ENCODE results near the gene MAN2A1. TPM values are rescaled to one million over a fixed set of nuclear protein-coding genes. Genes with fewer than 3 reads are reported as not detected.

The MAN2A1 gene
- polyA plus RNA-seq, 3 donors, result 17.0 to 23.0 (median 20.1) TPM

DNA sequence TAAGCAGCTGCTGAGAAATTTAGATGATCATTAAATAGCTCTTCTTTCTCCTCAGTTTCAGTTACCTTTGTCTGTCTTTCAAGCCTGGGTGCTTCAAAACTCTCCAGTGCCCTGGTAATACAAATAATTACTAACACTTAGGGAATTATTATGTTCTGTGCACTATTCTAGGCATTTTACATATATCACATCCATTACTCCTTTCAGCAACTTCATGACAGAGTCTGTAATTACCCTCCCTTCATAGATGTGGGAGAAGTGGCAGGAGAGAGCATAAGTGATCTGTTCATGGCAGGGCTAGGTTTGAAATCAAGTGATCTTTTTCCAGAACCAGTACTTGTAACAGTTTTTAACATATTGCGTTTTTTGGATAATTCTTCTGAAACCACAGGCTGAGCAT, 32.0 kb downstream of the MAN2A1 start:
- H3K4me3 ChIP-seq (replicated peaks in 1 of 3; ENCODE audit: low read depth in 2 of 3, low read length in 3 of 3), result no peak overlapping the region
- peaks cover 32% of the 10 kb centered on the region for H4K20me1 ChIP-seq (ENCODE audit: insufficient read depth, low read length)
- no CpG with 5 or more reads among the region's 1 CpG for WGBS (ENCODE audit: insufficient coverage)
- H3K27me3 ChIP-seq (ENCODE audit: control insufficient read depth in 2 of 2, insufficient read depth in 2 of 2, low read length in 2 of 2), result no peaks in the 10 kb centered on the region
- no peaks in the 10 kb centered on the region for H3K9me3 ChIP-seq (replicated peaks in 1 of 2; ENCODE audit: control insufficient read depth in 1 of 2, insufficient read depth in 1 of 2, low read length in 2 of 2)
- intact Hi-C loops (cut with micrococcal nuclease), result no loop called here
- no peak overlapping the region for H3K9ac ChIP-seq (ENCODE audit: insufficient read depth, low read length, poor library complexity, severe bottlenecking)
- no peak for DNase-seq
- Mint-ChIP-seq H3K4me1 (peaks cover 2% of the 10 kb centered on the region), H3K9me3 (no peaks in the 10 kb centered on the region), H3K36me3 (peaks cover 36 to 65% of the 10 kb centered on the region in 2 donors), H3K4me3 (no peak overlapping the region), H3K27me3 (ENCODE audit: low read depth in 3 of 3) (peaks cover 0 to 3% (median 0%) of the 10 kb centered on the region in 3 donors), H3K27ac (peak overlapping the region in 1 of 7 donors; percentile 3)
- H3K36me3 ChIP-seq (replicated peaks in 1 of 2; ENCODE audit: control insufficient read depth in 1 of 2, insufficient read depth in 2 of 2, low read length in 2 of 2), result peaks cover 18 to 72% of the 10 kb centered on the region in 2 donors
- TF ChIP-seq, protein P1, sequence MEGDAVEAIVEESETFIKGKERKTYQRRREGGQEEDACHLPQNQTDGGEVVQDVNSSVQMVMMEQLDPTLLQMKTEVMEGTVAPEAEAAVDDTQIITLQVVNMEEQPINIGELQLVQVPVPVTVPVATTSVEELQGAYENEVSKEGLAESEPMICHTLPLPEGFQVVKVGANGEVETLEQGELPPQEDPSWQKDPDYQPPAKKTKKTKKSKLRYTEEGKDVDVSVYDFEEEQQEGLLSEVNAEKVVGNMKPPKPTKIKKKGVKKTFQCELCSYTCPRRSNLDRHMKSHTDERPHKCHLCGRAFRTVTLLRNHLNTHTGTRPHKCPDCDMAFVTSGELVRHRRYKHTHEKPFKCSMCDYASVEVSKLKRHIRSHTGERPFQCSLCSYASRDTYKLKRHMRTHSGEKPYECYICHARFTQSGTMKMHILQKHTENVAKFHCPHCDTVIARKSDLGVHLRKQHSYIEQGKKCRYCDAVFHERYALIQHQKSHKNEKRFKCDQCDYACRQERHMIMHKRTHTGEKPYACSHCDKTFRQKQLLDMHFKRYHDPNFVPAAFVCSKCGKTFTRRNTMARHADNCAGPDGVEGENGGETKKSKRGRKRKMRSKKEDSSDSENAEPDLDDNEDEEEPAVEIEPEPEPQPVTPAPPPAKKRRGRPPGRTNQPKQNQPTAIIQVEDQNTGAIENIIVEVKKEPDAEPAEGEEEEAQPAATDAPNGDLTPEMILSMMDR (IDR thresholded peaks at IDR 0.05), result no peak
- peaks cover 3% of the 10 kb centered on the region for H3K79me2 ChIP-seq (ENCODE audit: insufficient read depth, low read length)
- H3K4me1 ChIP-seq (ENCODE audit: control insufficient read depth in 1 of 2, insufficient read depth in 2 of 2, low read length in 2 of 2), result no peaks in the 10 kb centered on the region
- H3K27ac ChIP-seq (ENCODE audit: low read depth in 1 of 2, low read length in 2 of 2), result no peak overlapping the region
- no peak overlapping the region for H2AFZ ChIP-seq (ENCODE audit: insufficient read depth, low read depth, low read length, poor library complexity, severe bottlenecking)
- no peak overlapping the region for H3K4me2 ChIP-seq (replicated peaks; ENCODE audit: extremely low read depth, low read length, poor library complexity, severe bottlenecking)

DNA sequence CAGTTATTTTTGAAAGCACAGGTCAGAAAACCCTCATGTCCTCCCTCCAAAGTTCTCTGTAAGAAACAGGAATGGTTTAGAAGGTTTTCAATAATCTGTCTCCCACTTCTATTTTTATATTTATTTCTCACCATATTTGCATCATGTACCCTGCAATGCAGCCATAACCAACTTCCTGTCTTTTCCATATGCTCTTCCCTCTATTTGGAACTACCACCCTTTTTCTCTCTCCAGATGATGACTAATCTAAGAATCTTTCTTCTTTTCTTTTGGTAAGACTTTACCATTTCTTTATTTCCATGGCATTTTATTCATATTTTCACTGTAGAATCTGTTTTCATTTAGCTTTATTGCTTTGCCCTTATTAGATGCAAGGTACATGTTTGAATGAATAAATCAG, 33.9 kb downstream of the MAN2A1 start:
- peak overlapping the region in 1 of 7 donors; percentile 2 for H3K27ac Mint-ChIP-seq
- DNase-seq, result no peak
- H2AFZ ChIP-seq (ENCODE audit: insufficient read depth, low read depth, low read length, poor library complexity, severe bottlenecking), result no peak overlapping the region
- H3K27me3 ChIP-seq (ENCODE audit: control insufficient read depth in 2 of 2, insufficient read depth in 2 of 2, low read length in 2 of 2), result no peaks in the 10 kb centered on the region
- no peak overlapping the region for H3K4me3 Mint-ChIP-seq
- peaks cover 0 to under 1% (median 0%) of the 10 kb centered on the region in 3 donors for H3K27me3 Mint-ChIP-seq (ENCODE audit: low read depth in 3 of 3)
- peaks cover 24% of the 10 kb centered on the region for H4K20me1 ChIP-seq (ENCODE audit: insufficient read depth, low read length)
- H3K4me1 ChIP-seq (ENCODE audit: control insufficient read depth in 1 of 2, insufficient read depth in 2 of 2, low read length in 2 of 2), result no peaks in the 10 kb centered on the region
- H3K4me3 ChIP-seq (replicated peaks in 1 of 3; ENCODE audit: low read depth in 2 of 3, low read length in 3 of 3), result no peak overlapping the region
- H3K36me3 ChIP-seq (replicated peaks in 1 of 2; ENCODE audit: control insufficient read depth in 1 of 2, insufficient read depth in 2 of 2, low read length in 2 of 2), result peaks cover 6 to 66% of the 10 kb centered on the region in 2 donors
- peaks cover 3% of the 10 kb centered on the region for H3K79me2 ChIP-seq (ENCODE audit: insufficient read depth, low read length)
- TF ChIP-seq, protein P1 (IDR thresholded peaks at IDR 0.05), result no peak
- no peak overlapping the region for H3K27ac ChIP-seq (ENCODE audit: low read depth in 1 of 2, low read length in 2 of 2)
- no peak overlapping the region for H3K4me2 ChIP-seq (replicated peaks; ENCODE audit: extremely low read depth, low read length, poor library complexity, severe bottlenecking)
- no peaks in the 10 kb centered on the region for H3K9me3 Mint-ChIP-seq
- H3K36me3 Mint-ChIP-seq, result peaks cover 30 to 56% of the 10 kb centered on the region in 2 donors
- intact Hi-C loops (cut with micrococcal nuclease), result no loop called here
- no peaks in the 10 kb centered on the region for H3K9me3 ChIP-seq (replicated peaks in 1 of 2; ENCODE audit: control insufficient read depth in 1 of 2, insufficient read depth in 1 of 2, low read length in 2 of 2)
- no peak overlapping the region for H3K9ac ChIP-seq (ENCODE audit: insufficient read depth, low read length, poor library complexity, severe bottlenecking)
- H3K4me1 Mint-ChIP-seq, result no peaks in the 10 kb centered on the region
